Measurements from ENCODE around the gene RIMKLB. TPM values are rescaled to one million over a fixed set of nuclear protein-coding genes. Genes with fewer than 3 reads are reported as not detected.

The RIMKLB gene
- total and polyA plus RNA-seq, 2 of the 4 experiments (the other 2 are of a cell fraction), result 12.5 to 18.8 TPM

- no CpG with 5 or more reads among the region's 3 CpGs for WGBS, 2 experiments (ENCODE audit: extremely low coverage in 2 of 2, insufficient read length in 1 of 2)
- no peak overlapping the region for H3K56ac ChIP-seq (ENCODE audit: extremely low read depth, insufficient read depth, low read length)
- no peak for DNase-seq
- no peaks in the 10 kb centered on the region for H3K79me1 ChIP-seq (ENCODE audit: low read depth in 1 of 2, low read length in 2 of 2)
- no peak overlapping the region for H2AK9ac ChIP-seq (replicated peaks; ENCODE audit: low read depth, low read length, poor library complexity)
- no peak overlapping the region for H2AK5ac ChIP-seq (ENCODE audit: low read depth, low read length)
- in situ Hi-C loops (cut with MboI; ENCODE audit: low sequenced_read_pairs) (no loop called here), intact Hi-C loops (cut with micrococcal nuclease) (loop anchor here (5.0 to 10.0 kb wide), 2 partner anchors 83 to 279 kb away; partner anchors contain the start of gene CLEC4E), dilution Hi-C loops (cut with HindIII; ENCODE audit: low sequenced_read_pairs, unreplicated experiment) (no loop called here)
- H3K4me1 ChIP-seq (ENCODE audit: control insufficient read depth, insufficient read depth, low read length), result no peaks in the 10 kb centered on the region
- BruUV-seq (replicated peaks), result no TSS peak
- H4K20me1 ChIP-seq (ENCODE audit: insufficient read depth, low read length), result no peaks in the 10 kb centered on the region
- H2AFZ ChIP-seq (replicated peaks; ENCODE audit: low read length, poor library complexity), result no peak overlapping the region
- no peak overlapping the region for H2BK15ac ChIP-seq (ENCODE audit: low read depth, low read length)
- no peak overlapping the region for H3K9ac ChIP-seq (ENCODE audit: low read depth, low read length)
- CTCF ChIA-PET, result no interaction called here
- no peak overlapping the region for H4K8ac ChIP-seq (ENCODE audit: low read depth in 2 of 2, low read length in 2 of 2)
- H3K9me1 ChIP-seq (ENCODE audit: insufficient read depth, low read length), result no peaks in the 10 kb centered on the region
- H4K5ac ChIP-seq (ENCODE audit: low read depth, low read length), result no peak overlapping the region
- H3K4me2 ChIP-seq (ENCODE audit: low read depth, low read length), result no peak overlapping the region
- no peak overlapping the region for H3K4me3 ChIP-seq (ENCODE audit: insufficient read depth, low read depth, low read length)
- H3K4ac ChIP-seq (ENCODE audit: low read depth, low read length), result no peak overlapping the region
- H2BK120ac ChIP-seq (ENCODE audit: low read depth, low read length), result no peak overlapping the region
- H3K14ac ChIP-seq (replicated peaks; ENCODE audit: low read depth, low read length), result no peak overlapping the region
- H4K91ac ChIP-seq (ENCODE audit: insufficient read depth, low read depth, low read length), result no peak overlapping the region
- H3K18ac ChIP-seq (ENCODE audit: low read depth, low read length), result no peak overlapping the region
- no peaks in the 10 kb centered on the region for H3K27me3 ChIP-seq (ENCODE audit: control insufficient read depth, insufficient read depth, low read length)
- POLR2A ChIA-PET (ENCODE audit: unreplicated experiment), result no interaction called here
- TF ChIP-seq NFE2L2 (IDR thresholded peaks at IDR 0.05; ENCODE audit: low read depth, low read length) (no peak), RFX5 (IDR thresholded peaks at IDR 0.05; ENCODE audit: low read depth, low read length) (no peak), ELK1 (IDR thresholded peaks at IDR 0.05; ENCODE audit: borderline replicate concordance, low read depth, low read length) (no peak), CHD1 (IDR thresholded peaks at IDR 0.05; ENCODE audit: low read depth, low read length) (no peak), RCOR1 (IDR thresholded peaks at IDR 0.05; ENCODE audit: insufficient replicate concordance, low read length) (no peak), SMC3 (IDR thresholded peaks at IDR 0.05; ENCODE audit: low read depth, low read length) (no peak), USF2 (IDR thresholded peaks at IDR 0.05; ENCODE audit: low read depth, low read length) (no peak), MAFK (IDR thresholded peaks at IDR 0.05; ENCODE audit: low read depth, low read length) (no peak)
- no peaks in the 10 kb centered on the region for H3K9me3 ChIP-seq (ENCODE audit: control insufficient read depth, insufficient read depth, low read length)
- no peak overlapping the region for H2BK20ac ChIP-seq (ENCODE audit: low read depth, low read length)
- no peaks in the 10 kb centered on the region for H3K36me3 ChIP-seq (ENCODE audit: control insufficient read depth, insufficient read depth, low read length)
- H3K23ac ChIP-seq (ENCODE audit: low read depth, low read length), result no peak overlapping the region
- no peak overlapping the region for H3K27ac ChIP-seq (ENCODE audit: insufficient read depth, low read length)
- no peak for ATAC-seq (ENCODE audit: low read depth)
- no peak overlapping the region for H2BK5ac ChIP-seq (ENCODE audit: low read depth, low read length, poor library complexity, severe bottlenecking)
These were observed 123.8 kb downstream of the RIMKLB start for GRCh38 chr12:8821591-8821990.
